PFSK-1 (cell line): Measurements from ENCODE around the gene TGM2.

Experiments
- FOXP2 ChIP-seq: optimal IDR thresholded peaks from 2 replicates; pipeline ENCODE3; 2011; ENCODE audit warnings: borderline replicate concordance, control low read depth, inconsistent platforms; ENCODE audit not compliant: insufficient read depth; ENCODE audit errors: extremely low read length, extremely low read depth
- POLR2AphosphoS5 ChIP-seq: IDR thresholded peaks from 2 replicates; pipeline ENCODE4 v1.6.1; 2012; ENCODE audit warnings: low read depth, mild to moderate bottlenecking, control low read depth, low read length, moderate library complexity
- REST ChIP-seq, 2 experiments: IDR thresholded peaks; 2 replicates each; pipeline versions ENCODE4 v1.6.1 to v1.8.0; 2011 to 2012; ENCODE audit warnings: low read depth in 2 of 2, low read length in 2 of 2, control low read depth in 1 of 2, inconsistent platforms in 1 of 2, mild to moderate bottlenecking in 1 of 2, moderate library complexity in 1 of 2; ENCODE audit not compliant: insufficient read depth in 1 of 2
- SIN3A ChIP-seq: IDR thresholded peaks from 2 replicates; pipeline ENCODE4 v1.6.1; 2012; ENCODE audit warnings: mild to moderate bottlenecking, low read length, moderate library complexity, borderline replicate concordance; ENCODE audit not compliant: insufficient read depth
- TAF1 ChIP-seq: IDR thresholded peaks from 2 replicates; pipeline ENCODE4 v1.6.1; 2012; ENCODE audit warnings: low read length, control low read depth, borderline replicate concordance; ENCODE audit not compliant: insufficient read depth

Gene TGM2

GRCh38 chr20:38129893-38130609, 35.0 kb downstream of the TGM2 start:
- no peak for TF ChIP-seq FOXP2
- TF ChIP-seq SIN3A, result no peak
- no peak for TF ChIP-seq REST (IDR thresholded peaks at IDR 0.05; ENCODE audit: insufficient read depth in 1 of 2, low read depth in 2 of 2, low read length in 2 of 2)
- no peak for TF ChIP-seq TAF1
- TF ChIP-seq POLR2AphosphoS5, result no peak

- TF ChIP-seq REST (IDR thresholded peaks at IDR 0.05; ENCODE audit: insufficient read depth in 1 of 2, low read depth in 2 of 2, low read length in 2 of 2), result no peak
- no peak for TF ChIP-seq TAF1
- no peak for TF ChIP-seq POLR2AphosphoS5
- TF ChIP-seq FOXP2, result no peak
- no peak for TF ChIP-seq SIN3A
Measured at GRCh38 chr20:38129248-38129865, 35.7 kb downstream of the TGM2 start.

DNA sequence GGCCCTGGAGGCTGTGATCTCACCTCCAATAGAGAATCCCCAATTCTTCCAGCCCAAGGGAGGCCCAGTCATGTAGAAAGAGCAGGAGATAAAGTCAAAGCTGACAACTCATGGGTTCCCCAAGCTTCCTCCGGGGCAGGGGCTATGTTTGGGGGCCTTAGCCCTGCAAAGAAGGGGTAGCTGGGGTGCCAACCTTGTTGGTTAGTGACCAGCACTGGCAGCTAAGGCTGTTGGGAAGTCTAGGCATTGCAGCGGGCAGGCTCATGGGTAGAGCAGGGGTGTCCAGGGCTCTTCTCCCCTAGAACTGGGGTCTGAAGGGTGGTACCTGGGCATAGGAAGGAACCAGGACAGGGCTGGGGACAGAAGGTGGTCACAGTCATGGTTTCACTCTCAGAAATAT, 36.4 kb downstream of the TGM2 start:
- TF ChIP-seq TAF1 (no peak), SIN3A (no peak), REST (IDR thresholded peaks at IDR 0.05; ENCODE audit: insufficient read depth in 1 of 2, low read depth in 2 of 2, low read length in 2 of 2) (no peak), FOXP2 (no peak), POLR2AphosphoS5 (no peak)

DNA sequence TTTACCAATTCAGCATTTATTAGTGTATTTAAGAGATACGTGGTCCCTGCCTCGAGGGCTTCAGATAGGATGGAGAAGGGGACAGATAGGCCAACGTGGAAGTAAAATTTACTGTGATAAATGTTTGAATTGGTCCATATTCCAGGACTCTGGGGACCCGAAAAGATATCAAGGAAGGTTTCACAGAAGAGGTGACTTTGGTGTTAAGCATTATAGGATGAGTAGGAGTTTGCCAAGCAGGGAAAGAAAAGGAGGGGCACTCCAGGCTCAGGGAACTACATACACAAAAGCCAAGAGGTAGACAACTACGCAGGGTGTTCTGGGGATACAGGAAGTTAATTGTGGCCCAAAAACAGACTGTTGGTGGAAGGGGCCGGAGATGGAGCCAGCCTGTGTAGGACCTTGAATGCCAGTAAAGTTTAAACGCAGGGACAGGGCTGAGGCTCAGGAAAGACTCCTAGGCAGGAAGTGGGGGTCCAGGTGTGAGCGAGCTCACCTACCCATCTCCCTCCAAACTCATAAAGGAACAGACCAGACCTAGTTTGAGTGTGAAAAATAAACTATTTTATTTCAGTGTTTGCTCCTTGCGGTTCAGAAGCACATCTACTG, 37.0 kb downstream of the TGM2 start:
- TF ChIP-seq REST (IDR thresholded peaks at IDR 0.05; ENCODE audit: insufficient read depth in 1 of 2, low read depth in 2 of 2, low read length in 2 of 2) (no peak), TAF1 (no peak), SIN3A (no peak)
